Muscle layer of colon (tissue), 2 donors: ENCODE measurements around the gene ZNF804B.

Experiments
- H3K27ac ChIP-seq: one replicate; pipeline ENCODE4 v1.7.0; 2013; ENCODE audit warnings: low read depth, mild to moderate bottlenecking, low read length, moderate library complexity
- H3K27me3 ChIP-seq, 2 donors: one replicate each; pipeline ENCODE4 v1.7.0; 2013; ENCODE audit warnings: low read length in 2 of 2, mild to moderate bottlenecking in 2 of 2; ENCODE audit not compliant: insufficient read depth in 2 of 2, control insufficient read depth in 1 of 2
- H3K36me3 ChIP-seq: one replicate; pipeline ENCODE4 v1.7.0; 2013; ENCODE audit warnings: mild to moderate bottlenecking, low read length; ENCODE audit not compliant: insufficient read depth
- H3K4me1 ChIP-seq: one replicate; pipeline ENCODE4 v1.7.0; 2013; ENCODE audit warnings: mild to moderate bottlenecking, low read length; ENCODE audit not compliant: insufficient read depth
- H3K4me3 ChIP-seq, 2 donors: one replicate each; pipeline ENCODE4 v1.7.0; 2013; ENCODE audit warnings: low read length in 2 of 2, low read depth in 1 of 2, mild to moderate bottlenecking in 1 of 2, moderate library complexity in 1 of 2
- H3K9ac ChIP-seq: one replicate; pipeline ENCODE4 v1.7.0; 2013; ENCODE audit warnings: low read length
- H3K9me3 ChIP-seq: one replicate; pipeline ENCODE4 v1.7.0; 2013; ENCODE audit warnings: mild to moderate bottlenecking, low read length
- donor health status: abdominal sarcoma.
- donor health status: Adenocarcinoma of cecum.

Gene ZNF804B

GRCh38 chr7:88775838-88776237 is 16.3 kb downstream of the ZNF804B start:
- no peaks in the 10 kb centered on the region for H3K36me3 ChIP-seq
- H3K9ac ChIP-seq: no peak overlapping the region
- H3K27ac ChIP-seq: no peak overlapping the region
- H3K27me3 ChIP-seq: no peaks in the 10 kb centered on the region
- H3K9me3 ChIP-seq: no peaks in the 10 kb centered on the region
- H3K4me3 ChIP-seq: no peak overlapping the region
- H3K4me1 ChIP-seq: no peaks in the 10 kb centered on the region

- Histone ChIP-seq H3K9ac (no peak overlapping the region), H3K9me3 (no peaks in the 10 kb centered on the region), H3K4me1 (no peaks in the 10 kb centered on the region), H3K36me3 (no peaks in the 10 kb centered on the region), H3K4me3 (no peak overlapping the region), H3K27me3 (no peaks in the 10 kb centered on the region), H3K27ac (no peak overlapping the region)
Observed at GRCh38 chr7:88787777-88788176, 28.3 kb downstream of the ZNF804B start.

- Histone ChIP-seq H3K27ac (no peak overlapping the region), H3K9me3 (no peaks in the 10 kb centered on the region), H3K36me3 (no peaks in the 10 kb centered on the region), H3K27me3 (no peaks in the 10 kb centered on the region), H3K9ac (no peak overlapping the region), H3K4me3 (no peak overlapping the region), H3K4me1 (no peaks in the 10 kb centered on the region)
Observed at GRCh38 chr7:88789480-88790064, 30.1 kb downstream of the ZNF804B start.

GRCh38 chr7:88791891-88792290 is 32.4 kb downstream of the ZNF804B start:
- no peak overlapping the region for H3K9ac ChIP-seq
- H3K4me3 ChIP-seq: no peak overlapping the region
- no peak overlapping the region for H3K27ac ChIP-seq

GRCh38 chr7:88792361-88792760 is 32.9 kb downstream of the ZNF804B start:
- Histone ChIP-seq H3K27ac (no peak overlapping the region), H3K4me3 (no peak overlapping the region), H3K4me1 (no peaks in the 10 kb centered on the region), H3K36me3 (no peaks in the 10 kb centered on the region), H3K9ac (no peak overlapping the region), H3K9me3 (no peaks in the 10 kb centered on the region), H3K27me3 (no peaks in the 10 kb centered on the region)

More at GRCh38 chr7:88791891-88792290, 32.4 kb downstream of the ZNF804B start:
- Histone ChIP-seq H3K4me1 (no peaks in the 10 kb centered on the region), H3K27me3 (no peaks in the 10 kb centered on the region), H3K9me3 (no peaks in the 10 kb centered on the region), H3K36me3 (no peaks in the 10 kb centered on the region)

- H3K4me1 ChIP-seq: no peaks in the 10 kb centered on the region
- H3K36me3 ChIP-seq: no peaks in the 10 kb centered on the region
- H3K9me3 ChIP-seq: no peaks in the 10 kb centered on the region
- no peak within 1 kb of the TSS for H3K4me3 ChIP-seq
- no peak within 1 kb of the TSS for H3K9ac ChIP-seq
- H3K27me3 ChIP-seq: no peaks in the 10 kb centered on the region
- H3K27ac ChIP-seq: no peak within 1 kb of the TSS
Observed at GRCh38 chr7:88795553-88795952, 36.1 kb downstream of the ZNF804B start, which contains the start of gene TEX47. TSS of gene TEX47 (minus strand) at chr7:88795737. CDS start at chr7:88794942, 795 bp downstream.

- Histone ChIP-seq H3K36me3 (no peaks in the 10 kb centered on the region), H3K9me3 (no peaks in the 10 kb centered on the region), H3K9ac (no peak overlapping the region), H3K27me3 (no peaks in the 10 kb centered on the region), H3K4me3 (no peak overlapping the region), H3K27ac (no peak overlapping the region), H3K4me1 (no peaks in the 10 kb centered on the region)
Observed at GRCh38 chr7:88801046-88801445, 41.5 kb downstream of the ZNF804B start.

GRCh38 chr7:88806280-88807037 is 47.0 kb downstream of the ZNF804B start:
- Histone ChIP-seq H3K9ac (no peak overlapping the region), H3K9me3 (no peaks in the 10 kb centered on the region), H3K27ac (no peak overlapping the region), H3K36me3 (no peaks in the 10 kb centered on the region), H3K4me1 (no peaks in the 10 kb centered on the region), H3K4me3 (no peak overlapping the region), H3K27me3 (no peaks in the 10 kb centered on the region)

- Histone ChIP-seq H3K9me3 (no peaks in the 10 kb centered on the region), H3K4me3 (no peak overlapping the region), H3K27ac (no peak overlapping the region), H3K4me1 (no peaks in the 10 kb centered on the region), H3K9ac (no peak overlapping the region), H3K27me3 (no peaks in the 10 kb centered on the region), H3K36me3 (no peaks in the 10 kb centered on the region)
Observed at GRCh38 chr7:88818552-88818951, 59.1 kb downstream of the ZNF804B start.

- H3K9ac ChIP-seq: no peak overlapping the region
- H3K36me3 ChIP-seq: no peaks in the 10 kb centered on the region
- no peaks in the 10 kb centered on the region for H3K4me1 ChIP-seq
- H3K27ac ChIP-seq: no peak overlapping the region
- no peak overlapping the region for H3K4me3 ChIP-seq
- no peaks in the 10 kb centered on the region for H3K27me3 ChIP-seq
- H3K9me3 ChIP-seq: no peaks in the 10 kb centered on the region
Observed at GRCh38 chr7:88826222-88826621, 66.7 kb downstream of the ZNF804B start.

GRCh38 chr7:88835147-88835728 is 75.7 kb downstream of the ZNF804B start:
- Histone ChIP-seq H3K9me3 (no peaks in the 10 kb centered on the region), H3K4me3 (no peak overlapping the region), H3K4me1 (no peaks in the 10 kb centered on the region)

More at GRCh38 chr7:88835147-88835728, 75.7 kb downstream of the ZNF804B start:
- H3K27ac ChIP-seq: no peak overlapping the region
- H3K36me3 ChIP-seq: no peaks in the 10 kb centered on the region
- no peaks in the 10 kb centered on the region for H3K27me3 ChIP-seq
- H3K9ac ChIP-seq: no peak overlapping the region
